SH-SY5Y (cell line): ENCODE results near the gene MZB1.

Experiments used
- GATA2 ChIP-seq: IDR thresholded peaks from 2 replicates; pipeline ENCODE4 v1.6.1; 2011; ENCODE audit warnings: mild to moderate bottlenecking, low read depth, low read length
- GATA3 ChIP-seq: IDR thresholded peaks from 2 replicates; pipeline ENCODE4 v1.6.1; 2011; ENCODE audit warnings: low read depth, mild to moderate bottlenecking, low read length, moderate library complexity

DNA sequence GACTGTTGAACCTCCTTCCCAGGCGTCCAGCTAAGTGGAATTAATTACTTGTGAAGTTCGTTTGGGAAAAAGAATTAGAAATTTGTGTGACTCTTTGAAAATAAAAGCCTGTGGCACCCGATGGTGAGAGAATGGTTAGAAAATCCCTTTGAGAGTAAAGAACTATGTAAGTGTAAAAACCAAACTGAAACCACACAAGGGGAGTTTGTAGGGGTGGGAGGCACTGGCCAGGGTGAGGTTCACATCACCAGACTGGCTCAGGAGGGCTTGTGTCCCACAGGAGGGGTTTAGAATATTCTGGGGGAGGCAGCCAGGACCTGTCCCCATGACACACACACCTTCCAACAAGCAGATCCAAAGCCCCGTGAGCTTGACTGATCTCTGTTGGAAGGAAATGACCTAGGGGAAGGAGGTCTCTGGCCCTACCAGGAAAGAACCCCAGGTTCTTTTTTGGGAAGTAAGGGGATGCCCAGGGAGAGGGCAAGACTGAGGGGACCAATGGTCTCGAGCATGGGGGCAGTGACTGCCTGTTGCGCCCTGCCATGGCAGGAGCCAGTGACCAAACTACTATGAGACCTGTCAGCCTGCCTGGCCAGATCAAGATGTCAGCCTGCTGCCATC lies 9.9 kb upstream of the MZB1 start:
- TF ChIP-seq GATA2 (no peak), GATA3 (no peak)
